GM06990 (cell line): ENCODE results near the gene SLC7A8.

Experiments
- DNase-seq: peaks from one replicate; pipeline ENCODE4 v3.0.0-alpha.2; 2011; ENCODE audit not compliant: insufficient read length; ENCODE audit errors: extremely low read depth
- H3K27me3 ChIP-seq: replicated peaks from 2 replicates; pipeline ENCODE4 v1.6.0; 2011; ENCODE audit warnings: low read length; ENCODE audit not compliant: control insufficient read depth, insufficient read depth
- H3K36me3 ChIP-seq: 2 replicates; pipeline ENCODE4 v1.5.1; 2011; ENCODE audit warnings: low read length; ENCODE audit not compliant: control insufficient read depth, insufficient read depth
- H3K4me3 ChIP-seq: replicated peaks from 2 replicates; pipeline ENCODE4 v1.5.1; 2011; ENCODE audit warnings: low read depth, mild to moderate bottlenecking, control low read depth, low read length
- TF ChIP-seq, protein P1 (sequence below): IDR thresholded peaks from 2 replicates; pipeline ENCODE4 v1.5.1; 2011; ENCODE audit warnings: low read length, control low read depth, mild to moderate bottlenecking, inconsistent platforms; ENCODE audit not compliant: insufficient read depth, poor library complexity, severe bottlenecking

SLC7A8 gene

DNA sequence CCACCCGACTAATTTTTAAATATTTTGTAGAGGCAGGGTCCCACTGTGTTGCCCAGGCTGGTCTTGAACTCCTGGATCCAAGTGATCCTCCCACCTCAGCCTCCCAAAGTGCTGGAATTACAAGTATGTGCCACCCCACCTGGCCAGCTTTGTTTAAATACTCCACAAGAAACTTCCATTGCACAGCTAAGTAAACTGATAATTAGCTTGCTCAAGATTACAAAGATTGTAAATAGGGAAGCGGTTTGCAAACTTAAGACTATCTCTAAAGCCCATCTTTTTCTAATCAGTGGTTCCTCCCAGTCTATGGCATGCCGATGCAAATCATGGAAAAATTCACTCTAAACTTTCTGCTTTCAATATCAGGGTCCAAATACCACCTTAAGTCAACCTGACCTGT, 9.7 kb downstream of the SLC7A8 start:
- DNase-seq = no peak
- Histone ChIP-seq H3K4me3 (no peak overlapping the region), H3K27me3 (no peaks in the 10 kb centered on the region), H3K36me3 (no peaks in the 10 kb centered on the region)
- TF ChIP-seq, protein P1, sequence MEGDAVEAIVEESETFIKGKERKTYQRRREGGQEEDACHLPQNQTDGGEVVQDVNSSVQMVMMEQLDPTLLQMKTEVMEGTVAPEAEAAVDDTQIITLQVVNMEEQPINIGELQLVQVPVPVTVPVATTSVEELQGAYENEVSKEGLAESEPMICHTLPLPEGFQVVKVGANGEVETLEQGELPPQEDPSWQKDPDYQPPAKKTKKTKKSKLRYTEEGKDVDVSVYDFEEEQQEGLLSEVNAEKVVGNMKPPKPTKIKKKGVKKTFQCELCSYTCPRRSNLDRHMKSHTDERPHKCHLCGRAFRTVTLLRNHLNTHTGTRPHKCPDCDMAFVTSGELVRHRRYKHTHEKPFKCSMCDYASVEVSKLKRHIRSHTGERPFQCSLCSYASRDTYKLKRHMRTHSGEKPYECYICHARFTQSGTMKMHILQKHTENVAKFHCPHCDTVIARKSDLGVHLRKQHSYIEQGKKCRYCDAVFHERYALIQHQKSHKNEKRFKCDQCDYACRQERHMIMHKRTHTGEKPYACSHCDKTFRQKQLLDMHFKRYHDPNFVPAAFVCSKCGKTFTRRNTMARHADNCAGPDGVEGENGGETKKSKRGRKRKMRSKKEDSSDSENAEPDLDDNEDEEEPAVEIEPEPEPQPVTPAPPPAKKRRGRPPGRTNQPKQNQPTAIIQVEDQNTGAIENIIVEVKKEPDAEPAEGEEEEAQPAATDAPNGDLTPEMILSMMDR = no peak

DNA sequence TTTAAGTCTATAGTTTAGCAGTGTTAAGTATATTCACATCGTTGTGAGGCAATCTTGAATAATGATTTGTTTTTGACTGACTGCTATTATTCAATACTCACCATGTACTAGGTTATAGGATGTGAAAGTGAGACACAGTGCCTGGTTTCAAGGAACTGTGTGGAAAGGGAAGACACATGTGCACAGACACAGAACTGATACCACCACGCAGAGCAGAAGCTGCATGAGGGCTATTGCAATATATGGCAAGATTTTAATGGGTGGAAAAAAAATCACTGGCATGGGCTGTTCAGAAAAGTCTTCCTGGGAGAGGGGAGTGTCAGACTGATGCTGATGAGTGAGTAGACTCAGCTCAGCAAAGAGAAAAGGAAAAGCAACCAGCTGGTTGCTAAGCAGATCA, 10.4 kb downstream of the SLC7A8 start:
- Histone ChIP-seq H3K36me3 (no peaks in the 10 kb centered on the region), H3K27me3 (no peaks in the 10 kb centered on the region; the same call in 1 of the 2 replicates), H3K4me3 (no peak overlapping the region)
- DNase-seq = no peak
- TF ChIP-seq, protein P1 = no peak

DNA sequence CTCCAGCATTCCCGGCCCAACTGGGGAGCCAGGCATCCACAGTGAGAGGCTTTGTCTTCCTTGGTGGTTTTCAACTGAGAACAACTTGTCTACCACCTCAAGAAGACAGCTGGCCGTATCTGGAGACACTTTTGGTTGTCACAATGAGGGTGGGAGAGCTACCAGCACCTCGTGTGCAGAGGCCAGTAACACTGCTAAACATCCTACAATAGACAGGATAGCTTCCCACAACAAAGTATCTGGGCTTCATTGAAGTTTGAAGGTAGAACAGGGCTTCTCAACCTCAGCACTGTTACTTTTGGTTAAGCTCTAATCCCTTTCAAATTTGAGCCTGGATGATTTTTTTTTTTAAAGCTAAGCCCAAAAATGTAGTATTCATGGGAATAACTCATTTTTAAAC, 10.9 kb downstream of the SLC7A8 start:
- H3K4me3 ChIP-seq = no peak overlapping the region
- TF ChIP-seq, protein P1 = no peak
- no peaks in the 10 kb centered on the region for H3K36me3 ChIP-seq
- no peak for DNase-seq
- no peaks in the 10 kb centered on the region; the same call in 1 of the 2 replicates for H3K27me3 ChIP-seq

DNA sequence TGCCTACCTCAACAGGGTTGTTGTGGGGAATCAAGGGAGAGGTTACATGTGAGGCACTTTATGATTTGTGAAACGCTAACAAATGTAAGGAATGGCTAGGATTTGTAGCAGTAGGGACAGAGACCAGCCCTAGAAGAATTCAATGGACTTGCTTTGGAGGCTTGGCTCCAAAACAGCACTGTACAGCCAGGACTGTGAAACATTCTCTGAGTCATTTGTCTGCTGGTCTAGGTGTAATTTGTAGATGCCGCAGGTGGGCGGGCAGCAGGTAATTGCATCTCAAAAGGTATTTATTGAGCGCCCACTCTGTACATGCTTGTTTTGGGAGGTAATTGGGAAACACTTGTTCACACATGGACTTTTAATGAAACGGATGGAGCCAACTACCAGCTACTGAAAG, 11.4 kb downstream of the SLC7A8 start:
- Histone ChIP-seq H3K36me3 (no peaks in the 10 kb centered on the region), H3K27me3 (no peaks in the 10 kb centered on the region; the same call in 1 of the 2 replicates), H3K4me3 (no peak overlapping the region)
- no peak for DNase-seq
- TF ChIP-seq, protein P1 = no peak

DNA sequence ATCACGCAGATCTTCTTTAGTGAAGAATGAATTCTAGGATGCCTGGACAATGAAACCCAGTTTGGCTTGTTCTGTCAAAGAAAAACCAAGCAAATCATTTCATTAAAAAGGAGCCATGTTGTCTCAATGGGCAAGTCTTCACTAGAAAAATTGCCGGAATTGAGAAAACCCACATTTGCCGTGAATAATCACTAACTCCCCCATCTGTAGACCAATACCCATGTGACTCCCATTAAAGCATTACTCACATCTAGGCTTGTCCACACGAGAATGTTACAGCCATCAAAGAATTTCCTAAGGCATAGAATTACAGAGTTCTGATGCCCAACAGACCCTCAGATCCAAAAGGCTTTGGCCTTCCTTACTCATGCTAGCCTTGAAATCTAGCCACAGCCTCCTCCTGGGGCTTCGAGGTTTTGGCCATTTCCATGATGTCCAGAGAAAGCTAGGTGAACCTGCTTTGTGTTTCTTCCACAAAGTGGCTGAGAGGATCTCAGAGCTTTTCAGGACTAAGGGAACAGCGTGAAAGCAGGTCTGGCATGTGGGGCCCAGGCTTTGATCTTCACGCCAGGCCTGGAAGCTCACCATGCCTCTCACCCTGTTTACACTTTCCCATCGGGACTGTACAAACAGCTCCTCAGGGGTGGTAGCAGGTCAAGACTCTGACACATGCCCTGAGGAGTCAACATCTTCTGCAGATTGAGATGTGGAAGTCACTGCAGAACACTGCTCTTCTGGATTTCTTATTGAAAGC, 12.1 kb downstream of the SLC7A8 start:
- TF ChIP-seq, protein P1 = no peak
- DNase-seq = no peak
- no peaks in the 10 kb centered on the region; the same call in 1 of the 2 replicates for H3K27me3 ChIP-seq
- H3K4me3 ChIP-seq = no peak overlapping the region
- H3K36me3 ChIP-seq = no peaks in the 10 kb centered on the region
